Neuron (in vitro differentiated cells): Measurements from ENCODE around the gene SAMD10.

Source experiments
- H2AFZ ChIP-seq: one replicate; pipeline ENCODE4 v1.6.1; 2013; ENCODE audit warnings: low read depth, mild to moderate bottlenecking, inconsistent platforms, low read length, moderate library complexity
- H3K27me3 ChIP-seq: one replicate; pipeline ENCODE4 v1.6.1; 2013; ENCODE audit warnings: low read length; ENCODE audit not compliant: insufficient read depth
- H3K36me3 ChIP-seq: one replicate; pipeline ENCODE4 v1.6.1; 2013; ENCODE audit warnings: low read length; ENCODE audit not compliant: insufficient read depth
- H3K4me1 ChIP-seq: one replicate; pipeline ENCODE4 v1.6.1; 2013; ENCODE audit warnings: low read length; ENCODE audit not compliant: insufficient read depth
- H3K4me3 ChIP-seq: 2 replicates; pipeline ENCODE4 v1.5.1; 2013; ENCODE audit warnings: mild to moderate bottlenecking, low read length, moderate library complexity
- H3K9me3 ChIP-seq: one replicate; pipeline ENCODE4 v1.6.1; 2013; ENCODE audit warnings: low read length

Gene SAMD10

DNA sequence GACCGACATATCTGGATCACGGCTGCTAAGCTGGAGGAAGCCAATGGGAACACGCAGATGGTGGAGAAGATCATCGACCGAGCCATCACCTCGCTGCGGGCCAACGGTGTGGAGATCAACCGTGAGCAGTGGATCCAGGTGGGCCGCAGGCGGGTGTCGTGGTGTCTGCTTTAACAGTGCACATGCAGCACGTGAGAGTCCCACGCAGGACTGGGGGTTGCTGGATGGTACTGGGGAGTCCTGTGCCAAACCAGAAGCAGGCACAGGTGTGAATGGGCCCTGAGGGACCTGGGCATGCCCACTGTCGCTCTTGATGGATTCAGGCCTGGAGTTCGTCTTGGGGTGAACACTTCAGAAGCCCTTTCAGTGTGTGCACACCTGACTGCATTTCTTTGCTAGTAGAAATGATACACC lies 31.9 kb upstream of the SAMD10 start:
- Histone ChIP-seq H3K36me3 (peaks cover 68% of the 10 kb centered on the region), H2AFZ (no peak overlapping the region), H3K4me3 (no peak overlapping the region)

DNA sequence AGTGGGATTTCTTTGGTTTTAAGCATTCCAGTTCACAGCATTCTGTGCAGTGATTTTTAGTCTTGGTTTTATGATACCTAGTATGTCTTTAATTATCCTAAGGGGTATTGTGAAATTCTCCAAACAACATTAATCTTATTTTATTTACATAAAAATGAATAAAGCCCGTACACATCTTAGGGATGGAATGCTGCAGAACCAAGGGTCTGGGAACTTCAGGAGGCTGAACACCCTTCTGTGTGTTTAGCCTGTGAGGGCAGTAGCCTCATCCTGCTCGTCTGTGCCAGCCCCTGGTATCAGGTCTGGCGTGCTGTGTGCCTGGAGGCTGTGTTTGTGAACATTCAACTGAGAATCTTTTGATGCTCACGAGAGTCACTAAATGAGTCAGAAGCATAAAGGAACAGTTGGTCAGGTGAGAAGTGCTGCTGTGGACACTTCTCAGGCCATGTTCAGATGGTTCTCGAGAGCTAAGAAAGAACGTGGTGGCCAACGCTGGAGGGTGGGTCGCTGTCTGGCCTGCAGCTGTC lies 31.3 kb upstream of the SAMD10 start:
- H3K4me3 ChIP-seq: no peak overlapping the region
- peaks cover 21% of the 10 kb centered on the region for H3K9me3 ChIP-seq
- H3K4me1 ChIP-seq: no peaks in the 10 kb centered on the region
- no peaks in the 10 kb centered on the region for H3K27me3 ChIP-seq
- peaks cover 69% of the 10 kb centered on the region for H3K36me3 ChIP-seq
- H2AFZ ChIP-seq: no peak overlapping the region

More for the DNA sequence above, 31.9 kb upstream of the SAMD10 start:
- Histone ChIP-seq H3K9me3 (peaks cover 21% of the 10 kb centered on the region), H3K27me3 (no peaks in the 10 kb centered on the region), H3K4me1 (no peaks in the 10 kb centered on the region)

DNA sequence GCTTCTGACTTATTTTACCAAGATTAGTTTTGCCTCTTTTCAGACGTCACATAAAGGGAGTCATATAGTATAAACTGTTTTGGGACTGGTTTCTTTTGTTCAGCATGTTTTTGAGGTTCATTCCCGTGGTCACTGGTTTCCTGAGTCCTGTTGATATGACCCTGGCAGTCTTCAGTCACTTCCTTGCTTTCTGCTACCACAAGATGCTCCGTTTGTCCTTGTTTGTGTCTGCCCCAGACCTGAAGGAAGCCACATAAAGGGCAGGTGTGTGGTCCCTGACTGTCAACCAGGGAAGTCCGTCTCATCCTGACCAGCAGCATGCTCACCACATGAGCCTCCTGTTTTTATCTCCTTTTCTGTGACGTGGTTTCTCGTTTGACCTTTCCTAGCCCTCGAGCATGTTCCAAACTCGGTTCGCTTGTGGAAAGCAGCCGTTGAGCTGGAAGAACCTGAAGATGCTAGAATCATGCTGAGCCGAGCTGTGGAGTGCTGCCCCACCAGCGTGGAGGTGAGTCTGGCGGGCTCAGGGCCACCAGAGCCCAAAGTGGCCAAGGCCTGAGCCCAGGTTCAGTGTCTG lies 30.5 kb upstream of the SAMD10 start:
- Histone ChIP-seq H3K4me3 (no peak overlapping the region), H2AFZ (no peak overlapping the region)

DNA sequence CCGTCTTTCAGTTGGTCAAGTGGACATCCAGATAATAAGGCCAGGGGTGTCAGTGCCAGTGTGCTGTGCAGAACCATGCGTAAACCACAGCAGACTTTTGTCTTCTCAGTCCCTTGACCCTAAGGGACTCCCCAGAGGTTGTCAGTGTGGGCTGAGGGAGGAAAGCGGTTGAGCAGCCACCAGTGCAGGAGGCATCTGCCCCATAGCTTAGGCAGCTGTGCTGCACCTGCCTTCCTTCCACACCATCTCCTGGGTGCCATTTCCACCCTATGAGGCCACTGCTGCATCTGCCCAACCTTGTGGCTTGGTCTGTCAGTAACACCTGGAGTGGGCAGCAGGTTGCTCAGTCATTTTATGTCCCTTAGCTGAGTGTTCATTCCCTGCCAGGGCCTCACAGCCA lies 27.5 kb upstream of the SAMD10 start:
- Histone ChIP-seq H3K36me3 (peaks cover 74% of the 10 kb centered on the region), H3K4me3 (no peak overlapping the region), H3K27me3 (no peaks in the 10 kb centered on the region), H2AFZ (no peak overlapping the region), H3K9me3 (peaks cover 21% of the 10 kb centered on the region), H3K4me1 (no peaks in the 10 kb centered on the region)

More for the DNA sequence above, 30.5 kb upstream of the SAMD10 start:
- Histone ChIP-seq H3K9me3 (peaks cover 21% of the 10 kb centered on the region), H3K4me1 (no peaks in the 10 kb centered on the region), H3K36me3 (peaks cover 70% of the 10 kb centered on the region), H3K27me3 (no peaks in the 10 kb centered on the region)

DNA sequence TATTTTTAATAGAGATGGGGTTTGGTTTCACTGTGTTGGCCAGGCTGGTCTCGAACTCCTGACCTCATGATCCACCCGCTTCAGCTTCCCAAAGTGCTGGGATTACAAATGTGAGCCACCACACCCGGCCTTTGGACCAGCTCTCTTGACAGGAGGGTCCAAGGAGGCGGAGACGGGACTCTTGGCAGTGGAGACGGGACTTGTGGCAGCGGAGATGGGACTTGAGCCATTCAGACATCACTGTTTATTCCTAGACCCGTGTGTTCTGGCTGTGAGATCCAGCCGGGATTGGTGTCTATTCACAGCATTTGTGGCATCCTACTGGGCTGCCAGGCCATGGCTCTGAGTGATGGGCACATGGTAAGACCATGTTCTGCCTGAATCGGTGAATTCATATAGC lies 27.0 kb upstream of the SAMD10 start:
- no peaks in the 10 kb centered on the region for H3K4me1 ChIP-seq
- no peak overlapping the region for H3K4me3 ChIP-seq
- H3K27me3 ChIP-seq: no peaks in the 10 kb centered on the region
- H3K9me3 ChIP-seq: peaks cover 20% of the 10 kb centered on the region
- H3K36me3 ChIP-seq: peaks cover 76% of the 10 kb centered on the region
- no peak overlapping the region for H2AFZ ChIP-seq

DNA sequence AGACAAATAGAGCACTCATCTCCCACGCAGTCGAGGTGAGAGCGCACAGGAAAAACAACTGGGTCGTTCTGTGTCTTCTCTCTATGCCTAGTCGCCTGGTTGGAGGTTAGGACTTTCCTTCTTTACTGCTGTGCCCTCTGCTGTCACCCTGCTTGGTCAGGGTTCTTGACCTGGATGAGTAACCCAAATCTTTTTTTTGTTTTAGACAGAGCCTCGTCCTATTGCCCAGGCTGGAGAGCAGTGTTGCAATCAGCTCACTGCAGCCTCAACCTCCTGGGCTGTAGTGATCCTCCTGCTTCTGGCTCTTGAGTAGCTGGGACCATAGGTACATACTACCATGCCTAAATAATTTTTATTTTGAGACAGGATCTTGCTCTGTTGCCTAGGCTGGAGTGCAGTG lies 26.0 kb upstream of the SAMD10 start:
- Histone ChIP-seq H3K9me3 (peaks cover 17% of the 10 kb centered on the region), H3K4me3 (no peak overlapping the region), H2AFZ (no peak overlapping the region), H3K4me1 (no peaks in the 10 kb centered on the region), H3K36me3 (peaks cover 74% of the 10 kb centered on the region), H3K27me3 (no peaks in the 10 kb centered on the region)

DNA sequence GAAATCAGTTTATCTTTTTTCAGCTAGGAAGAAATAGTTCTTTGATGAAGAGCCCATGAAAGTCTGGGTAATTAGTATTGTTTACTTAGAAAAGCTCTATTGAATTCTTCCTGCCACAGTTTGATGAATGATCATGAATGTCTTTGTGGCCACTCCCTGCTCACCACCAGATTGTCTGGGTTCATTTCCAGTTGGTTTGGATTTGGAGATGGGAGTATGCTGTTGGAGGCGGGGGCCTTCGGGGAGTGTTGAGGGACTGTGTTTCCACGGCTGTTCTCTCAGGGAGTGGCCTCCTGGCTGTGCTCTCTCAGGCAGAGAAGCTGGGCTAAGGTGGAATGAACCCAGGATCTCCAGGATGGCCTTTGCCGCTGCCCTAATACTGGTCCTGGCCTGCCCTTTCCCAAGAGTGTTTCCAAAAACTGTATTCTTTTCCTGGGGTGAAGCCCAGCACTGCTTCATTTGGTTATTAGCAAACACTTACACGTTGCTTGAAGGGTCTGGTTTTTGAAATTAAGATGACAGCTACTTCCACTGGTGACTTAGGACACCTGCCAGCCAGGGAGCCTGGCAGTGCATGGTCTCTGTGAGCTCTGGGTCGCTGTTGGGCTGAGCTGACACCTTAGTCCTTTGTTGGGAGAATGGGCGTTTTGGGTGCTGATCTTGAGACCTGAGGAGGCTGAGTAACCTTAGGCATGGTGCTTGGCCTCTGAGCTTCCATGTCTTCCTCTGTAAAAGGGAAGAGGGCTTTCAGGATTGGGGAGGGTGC lies 24.7 kb upstream of the SAMD10 start:
- Histone ChIP-seq H3K27me3 (no peaks in the 10 kb centered on the region), H3K4me3 (no peak overlapping the region), H3K9me3 (peaks cover 15% of the 10 kb centered on the region), H3K4me1 (no peaks in the 10 kb centered on the region), H3K36me3 (peaks cover 76% of the 10 kb centered on the region), H2AFZ (no peak overlapping the region)

DNA sequence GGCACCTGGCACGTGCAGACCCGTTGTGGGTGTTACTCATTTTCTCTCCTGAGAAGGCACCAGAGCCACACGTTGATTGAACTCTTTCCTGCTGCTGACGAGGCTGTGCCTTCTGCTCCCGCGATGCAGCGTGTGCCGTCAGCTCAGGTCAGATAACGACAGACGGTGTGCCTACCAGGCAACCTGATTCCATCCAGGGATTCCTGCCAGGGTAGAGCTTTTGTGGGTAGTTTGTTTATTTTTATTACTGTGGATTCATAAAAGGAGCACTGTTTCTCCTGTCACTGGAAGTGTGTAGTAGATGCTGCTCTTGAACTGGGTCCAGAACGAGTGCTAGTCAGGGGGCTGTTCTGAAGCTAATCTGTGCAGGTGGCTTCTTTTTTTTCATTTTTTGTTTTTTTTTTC lies 22.2 kb upstream of the SAMD10 start:
- Histone ChIP-seq H3K36me3 (peaks cover 70% of the 10 kb centered on the region), H3K27me3 (no peaks in the 10 kb centered on the region), H3K4me3 (no peak overlapping the region), H3K9me3 (peaks cover 2% of the 10 kb centered on the region), H2AFZ (no peak overlapping the region), H3K4me1 (no peaks in the 10 kb centered on the region)

DNA sequence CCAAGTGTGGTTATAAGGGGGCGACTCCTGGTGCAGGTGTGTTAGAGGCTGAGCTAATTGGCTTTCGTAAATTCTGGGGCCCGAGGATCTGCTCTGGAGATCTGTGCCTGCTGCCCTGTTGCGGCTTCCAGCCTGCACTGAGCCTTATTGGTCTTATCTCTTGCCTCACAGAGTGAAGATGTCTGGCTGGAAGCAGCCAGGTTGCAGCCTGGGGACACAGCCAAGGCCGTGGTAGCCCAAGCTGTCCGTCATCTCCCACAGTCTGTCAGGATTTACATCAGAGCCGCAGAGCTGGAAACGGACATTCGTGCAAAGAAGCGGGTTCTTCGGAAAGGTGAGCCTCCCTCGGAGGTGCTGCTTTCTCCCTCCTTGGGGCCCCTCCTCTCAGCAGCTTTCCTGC lies 21.5 kb upstream of the SAMD10 start:
- Histone ChIP-seq H3K36me3 (peaks cover 74% of the 10 kb centered on the region), H3K4me1 (no peaks in the 10 kb centered on the region), H3K9me3 (no peaks in the 10 kb centered on the region), H2AFZ (no peak overlapping the region), H3K4me3 (no peak overlapping the region), H3K27me3 (no peaks in the 10 kb centered on the region)

DNA sequence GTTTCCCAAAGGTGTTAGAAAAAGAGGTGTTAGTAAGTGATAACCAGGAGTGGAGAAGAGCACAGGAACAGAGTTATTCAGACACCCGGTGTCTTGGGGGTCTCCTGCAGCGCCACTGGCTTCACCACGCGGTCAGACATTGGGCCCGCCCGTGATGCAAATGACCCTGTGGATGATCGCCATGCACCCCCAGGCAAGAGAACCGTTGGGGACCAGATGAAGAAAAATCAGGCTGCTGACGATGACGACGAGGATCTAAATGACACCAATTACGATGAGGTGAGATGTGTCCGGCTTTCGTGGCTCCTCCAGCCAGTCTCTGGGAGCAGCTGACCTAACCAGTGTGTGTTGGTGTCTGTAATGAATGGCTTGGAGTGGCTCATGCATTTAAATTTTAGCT lies 3.5 kb upstream of the SAMD10 start:
- peaks cover 20% of the 10 kb centered on the region for H3K4me1 ChIP-seq
- no peaks in the 10 kb centered on the region for H3K27me3 ChIP-seq
- H3K36me3 ChIP-seq: peaks cover 35% of the 10 kb centered on the region
- no peak overlapping the region for H3K4me3 ChIP-seq
- no peak overlapping the region for H2AFZ ChIP-seq
- no peaks in the 10 kb centered on the region for H3K9me3 ChIP-seq

DNA sequence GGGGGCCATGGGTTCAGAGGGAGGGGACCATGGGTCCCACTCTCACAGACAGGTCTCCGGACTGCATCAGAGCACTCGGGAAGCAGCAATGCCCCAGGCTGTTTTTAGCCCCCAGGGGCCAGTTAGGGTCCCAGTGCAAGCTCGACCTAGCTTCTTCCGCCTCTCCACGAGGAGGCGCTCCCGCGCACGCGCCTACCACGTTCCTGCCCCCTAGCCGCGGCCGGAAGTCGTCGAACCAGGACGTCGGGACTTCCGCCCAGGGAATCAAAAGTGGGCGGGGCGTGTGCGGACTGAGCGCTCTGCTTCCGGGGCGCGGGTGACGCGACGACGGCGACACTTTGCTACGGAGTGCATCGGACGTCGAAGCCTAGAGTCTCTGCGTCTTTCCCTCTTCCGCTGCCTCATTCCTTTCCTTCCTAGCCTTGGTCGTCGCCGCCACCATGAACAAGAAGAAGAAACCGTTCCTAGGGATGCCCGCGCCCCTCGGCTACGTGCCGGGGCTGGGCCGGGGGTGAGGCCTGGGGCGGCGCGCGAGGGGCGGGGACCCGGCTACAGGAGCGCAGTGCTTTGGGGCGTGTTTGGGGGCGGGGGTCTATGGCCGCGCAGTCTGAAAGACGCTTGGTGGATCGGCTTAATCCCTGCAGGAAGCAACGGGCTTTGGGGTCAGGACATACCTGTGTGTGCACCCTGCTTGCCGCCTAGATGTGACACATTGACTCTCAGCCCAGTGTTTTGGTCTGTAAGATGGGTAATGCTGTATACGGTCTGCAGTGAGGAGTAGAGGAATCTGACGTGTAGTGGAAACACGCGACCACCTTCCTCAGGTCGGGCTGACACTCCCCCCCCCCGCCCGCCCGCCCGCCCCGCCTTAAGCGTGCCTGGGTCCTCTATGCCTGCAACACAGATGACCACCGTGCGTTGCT lies 1.6 kb upstream of the SAMD10 start, which contains the start of gene PRPF6:
Gene PRPF6, plus strand, starts transcription at position 327 of the 923 bp plus-strand sequence. Its CDS starts 114 bp downstream, at position 441.
- Histone ChIP-seq H3K4me1 (peaks cover 20% of the 10 kb centered on the region), H3K4me3 (peak within 1 kb of the TSS; percentile 68)

DNA sequence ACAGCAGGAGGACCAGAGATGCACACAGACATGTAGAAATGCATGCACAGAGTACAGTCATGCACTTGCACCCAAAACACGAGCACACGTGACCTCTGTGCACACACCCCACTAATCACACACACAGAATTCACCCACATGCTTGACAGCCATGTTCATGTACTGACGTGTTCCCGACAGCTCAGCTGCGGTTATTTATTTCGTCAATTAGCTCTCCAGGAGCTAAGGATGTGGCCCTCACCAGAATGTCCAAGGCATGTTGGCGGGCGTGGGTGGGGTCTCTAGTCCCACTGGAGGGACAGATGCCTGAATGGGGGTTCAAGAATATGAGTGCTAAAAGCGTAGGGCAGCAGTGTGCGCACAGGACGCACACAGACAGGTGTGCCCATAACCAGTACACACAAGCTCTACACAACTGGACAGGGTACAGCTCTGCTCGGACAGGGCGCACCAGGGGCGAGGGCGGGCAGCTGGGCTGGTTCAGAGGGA lies 919 bp upstream of the SAMD10 start:
- peak overlapping the region; percentile 68 for H3K4me3 ChIP-seq
- peaks cover 14% of the 10 kb centered on the region for H3K36me3 ChIP-seq

More for the DNA sequence above, 1.6 kb upstream of the SAMD10 start, which contains the start of gene PRPF6:
- H2AFZ ChIP-seq: peak within 1 kb of the TSS; percentile 78
- no peaks in the 10 kb centered on the region for H3K9me3 ChIP-seq
- no peaks in the 10 kb centered on the region for H3K27me3 ChIP-seq
- peaks cover 21% of the 10 kb centered on the region for H3K36me3 ChIP-seq

More for the DNA sequence above, 919 bp upstream of the SAMD10 start:
- no peaks in the 10 kb centered on the region for H3K27me3 ChIP-seq
- H3K9me3 ChIP-seq: no peaks in the 10 kb centered on the region
- peaks cover 20% of the 10 kb centered on the region for H3K4me1 ChIP-seq
- no peak overlapping the region for H2AFZ ChIP-seq
